SK-N-SH (cell line): ENCODE results near the gene SLC24A3. TPM values are rescaled to one million over a fixed set of nuclear protein-coding genes. Genes with fewer than 3 reads are reported as not detected.

ENCODE experiments used
- CTCF ChIA-PET: fragments of 300-600, 350-600 bp; formaldehyde crosslinking; extraction: SDS; loops from one replicate; lab custom pipeline; 2021; lab: Yijun Ruan, JAX
- POLR2A ChIA-PET: fragments of 350-600 bp; sonication (Branson Sonifier 250); formaldehyde crosslinking; extraction: SDS; loops from one replicate; lab custom pipeline; 2020; ENCODE audit warnings: antibody characterized with exemption, inconsistent platforms; lab: Yijun Ruan, JAX
- DNase-seq: peaks from one replicate; pipeline ENCODE4 v3.0.0; 2012
- H2AFZ ChIP-seq: fragments of 200-600 bp; sonication (generic); 2 replicates; pipeline ENCODE4 v1.8.1; 2016; ENCODE audit warnings: antibody characterized with exemption, mild to moderate bottlenecking, low read depth
- H3F3A ChIP-seq: fragments of 200-600 bp; sonication (generic); replicated peaks from 2 replicates; pipeline ENCODE3; 2016; ENCODE audit warnings: antibody characterized with exemption, mild to moderate bottlenecking; ENCODE audit not compliant: insufficient read depth
- H3K27ac ChIP-seq, 2 experiments: fragments of 200-500 bp in 1 of 2; fragments of 200-600 bp in 1 of 2; sonication (Bioruptor generic) in 1 of 2; sonication (generic), shearing (Covaris generic) in 1 of 2; 2 replicates each; pipeline versions ENCODE4 v1.5.1 to v1.6.1; 2014 to 2016; ENCODE audit warnings: low read depth in 2 of 2, inconsistent platforms in 1 of 2, low read length in 1 of 2, mild to moderate bottlenecking in 1 of 2, mixed read lengths in 1 of 2
- H3K27me3 ChIP-seq: fragments of 200-600 bp; sonication (generic), shearing (Covaris generic); 2 replicates; pipeline ENCODE4 v1.6.1; 2016; ENCODE audit warnings: mixed run types; ENCODE audit not compliant: insufficient read depth
- H3K36me3 ChIP-seq, 2 experiments: fragments of 200-500 bp in 1 of 2; fragments of 200-600 bp in 1 of 2; sonication (Bioruptor generic) in 1 of 2; sonication (generic) in 1 of 2; replicated peaks in 1 of 2; 2 replicates each; pipeline versions ENCODE3 to v1.5.1; 2014 to 2016; ENCODE audit warnings: low read length in 1 of 2, mild to moderate bottlenecking in 1 of 2; ENCODE audit not compliant: insufficient read depth in 2 of 2, control insufficient read depth in 1 of 2
- H3K4me1 ChIP-seq, 2 experiments: fragments of 200-500 bp in 1 of 2; fragments of 200-600 bp in 1 of 2; sonication (Bioruptor generic) in 1 of 2; sonication (generic), shearing (Covaris generic) in 1 of 2; 2 replicates each; pipeline versions ENCODE4 v1.5.1 to v1.6.1; 2014 to 2016; ENCODE audit warnings: low read depth in 1 of 2, low read length in 1 of 2, mixed run types in 1 of 2; ENCODE audit not compliant: insufficient read depth in 2 of 2, control insufficient read depth in 1 of 2
- H3K4me2 ChIP-seq: fragments of 200-600 bp; sonication (generic), shearing (Covaris generic); 2 replicates; pipeline ENCODE4 v1.6.1; 2017; ENCODE audit warnings: mixed run types
- H3K4me3 ChIP-seq, 2 experiments: fragments of 200-500 bp in 1 of 2; fragments of 200-600 bp in 1 of 2; sonication (Bioruptor generic) in 1 of 2; sonication (generic), shearing (Covaris generic) in 1 of 2; 2 replicates each; pipeline versions ENCODE4 v1.5.1 to v1.8.1; 2014 to 2016; ENCODE audit warnings: low read depth in 2 of 2, inconsistent platforms in 1 of 2, low read length in 1 of 2, mild to moderate bottlenecking in 1 of 2, mixed read lengths in 1 of 2, moderate library complexity in 1 of 2
- H3K79me2 ChIP-seq: fragments of 200-600 bp; sonication (generic); 2 replicates; pipeline ENCODE4 v1.8.1; 2017; ENCODE audit warnings: mild to moderate bottlenecking; ENCODE audit not compliant: insufficient read depth
- H3K9ac ChIP-seq: fragments of 200-600 bp; sonication (generic); 2 replicates; pipeline ENCODE4 v1.6.1; 2017; ENCODE audit warnings: mixed run types
- H3K9me2 ChIP-seq: fragments of 200-600 bp; sonication (generic); 2 replicates; pipeline ENCODE4 v1.6.1; 2017; ENCODE audit warnings: mixed run types
- H3K9me3 ChIP-seq: fragments of 200-600 bp; sonication (generic); 2 replicates; pipeline ENCODE4 v1.6.1; 2017; ENCODE audit warnings: mixed run types, mild to moderate bottlenecking, moderate library complexity
- H4K20me1 ChIP-seq: fragments of 200-600 bp; sonication (generic); 2 replicates; pipeline ENCODE4 v1.6.1; 2017; ENCODE audit warnings: mild to moderate bottlenecking, mixed run types; ENCODE audit not compliant: insufficient read depth
- CTCF ChIP-seq: fragments of 200-600 bp; sonication (generic); IDR thresholded peaks from 2 replicates; pipeline ENCODE4 v1.6.1; 2017; ENCODE audit warnings: antibody characterized with exemption, mild to moderate bottlenecking, moderate library complexity
- EP300 ChIP-seq, 2 experiments: IDR thresholded peaks; 2 replicates each; pipeline versions ENCODE4 v1.4.0 to v1.6.1; 2012; ENCODE audit warnings: borderline replicate concordance in 1 of 2, low read depth in 1 of 2, low read length in 1 of 2
- EZH2phosphoT487 ChIP-seq: fragments of 200-600 bp; sonication (generic); IDR thresholded peaks from 2 replicates; pipeline ENCODE4 v1.6.1; 2017; ENCODE audit warnings: low read depth, mixed run types, mild to moderate bottlenecking, antibody characterized with exemption, moderate library complexity, borderline replicate concordance
- FOXJ3 ChIP-seq: sonication (generic); formaldehyde crosslinking; IDR thresholded peaks from 2 replicates; pipeline ENCODE4 v1.5.1; 2020; ENCODE audit warnings: mild to moderate bottlenecking, missing genetic modification reagents
- GATA2 ChIP-seq: sonication (generic); formaldehyde crosslinking; IDR thresholded peaks from 2 replicates; pipeline ENCODE4 v1.5.0; 2020; ENCODE audit warnings: mild to moderate bottlenecking, missing genetic modification reagents
- JUND ChIP-seq: IDR thresholded peaks from 2 replicates; pipeline ENCODE4 v1.4.0; 2012
- NRF1 ChIP-seq: IDR thresholded peaks from 2 replicates; pipeline ENCODE4 v1.6.1; 2012; ENCODE audit warnings: low read depth, mild to moderate bottlenecking, low read length
- PBX3 ChIP-seq: IDR thresholded peaks from 2 replicates; pipeline ENCODE4; 2012
- POLR2AphosphoS5 ChIP-seq: IDR thresholded peaks from 2 replicates; pipeline ENCODE4 v1.6.1; 2012; ENCODE audit warnings: low read depth, low read length
- RAD21 ChIP-seq: IDR thresholded peaks from 2 replicates; pipeline ENCODE4 v1.6.1; 2012; ENCODE audit warnings: mild to moderate bottlenecking, low read length
- RXRA ChIP-seq: IDR thresholded peaks from 2 replicates; pipeline ENCODE4 v1.4.0; 2012; ENCODE audit warnings: low read depth, mild to moderate bottlenecking, borderline replicate concordance
- TCF12 ChIP-seq: IDR thresholded peaks from 2 replicates; pipeline ENCODE4 v1.4.0; 2012
- USF2 ChIP-seq: fragments of 150-350 bp; IDR thresholded peaks from 2 replicates; pipeline ENCODE4 v1.6.1; 2017; ENCODE audit warnings: antibody characterized with exemption, low read length, low read depth, borderline replicate concordance
- YY1 ChIP-seq: IDR thresholded peaks from 2 replicates; pipeline ENCODE4 v1.4.0; 2012; ENCODE audit warnings: low read depth, mild to moderate bottlenecking
- WGBS: methylation state at CpG from one replicate; pipeline ENCODE4 v1.1.6; 2017; ENCODE audit warnings: low lambda C conversion rate; 5-methylcytosine and 5-hydroxymethylcytosine counted together
- polyA plus RNA-seq, 3 experiments: library from polyadenylated mRNA; depleted of rRNA; stranded (reverse); fragments of >200 nt; gene quantifications; 2 replicates each; pipeline ENCODE4 v1.2.3, GENCODE V29; 2012
- TF ChIP-seq, protein P1 (sequence below): IDR thresholded peaks from 2 replicates; pipeline ENCODE4 v1.4.0; 2012; ENCODE audit warnings: low read depth, borderline replicate concordance
- TF ChIP-seq, protein P2 (sequence below): IDR thresholded peaks from 2 replicates; pipeline ENCODE4 v1.4.0; 2012; ENCODE audit warnings: low read depth
- TF ChIP-seq, protein P3 (sequence below): IDR thresholded peaks from 2 replicates; pipeline ENCODE4 v1.4.0; 2012; ENCODE audit warnings: low read depth, borderline replicate concordance

The SLC24A3 gene
- polyA plus RNA-seq, 1 of the 3 experiments (the other 2 are of a cell fraction): not detected

DNA sequence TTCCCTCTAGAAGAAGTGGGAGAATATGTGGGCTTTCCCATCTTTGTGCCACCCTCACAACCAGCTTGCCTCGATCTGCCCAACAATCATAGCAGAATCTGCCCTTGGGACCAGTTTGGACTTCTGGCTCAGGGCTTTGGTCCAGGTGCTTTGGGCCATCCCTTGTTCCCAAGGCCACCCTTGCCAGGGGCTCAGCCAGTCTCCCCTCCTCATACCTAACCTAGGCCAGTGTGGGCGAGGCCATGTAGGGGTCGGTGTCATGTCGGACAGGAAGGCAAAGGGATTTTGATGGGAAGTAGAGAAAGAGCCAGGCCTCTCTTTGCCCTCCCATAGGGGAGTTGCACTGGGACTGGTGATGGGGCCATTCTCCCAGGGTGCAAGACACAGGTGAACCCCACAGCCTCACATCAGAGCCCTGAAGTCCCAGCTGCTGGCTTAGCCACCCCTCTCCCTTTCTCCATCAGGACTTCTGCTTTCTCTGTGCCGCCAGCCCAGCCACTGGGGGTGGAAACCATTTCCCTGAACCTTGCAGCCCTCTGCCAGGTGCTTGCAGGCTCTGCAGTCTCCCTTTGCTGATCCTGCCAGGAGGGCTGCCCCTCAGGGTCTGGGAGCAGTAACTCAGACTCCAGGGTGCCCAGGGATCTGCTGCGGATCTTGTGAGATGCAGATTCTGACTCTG is 60.7 kb downstream of the SLC24A3 start:
- Histone ChIP-seq H3K4me1 (no peaks in the 10 kb centered on the region; a peak in 1 of 4 replicates), H3K9me3 (no peaks in the 10 kb centered on the region), H3K4me2 (no peak overlapping the region), H3K4me3 (no peak overlapping the region), H3K9ac (no peak overlapping the region), H3K27ac (no peak overlapping the region), H2AFZ (no peak overlapping the region), H3F3A (no peaks in the 10 kb centered on the region), H3K9me2 (no peaks in the 10 kb centered on the region), H3K36me3 (no peaks in the 10 kb centered on the region), H4K20me1 (no peaks in the 10 kb centered on the region), H3K27me3 (peaks cover 19% of the 10 kb centered on the region; the same call in 1 of the 2 replicates), H3K79me2 (no peaks in the 10 kb centered on the region)
- 0% methylated on average over 5 of the region's 6 CpGs for WGBS
- no peak for DNase-seq
- CTCF ChIA-PET: no interaction called here
- TF ChIP-seq NRF1: no peak
- no peak for TF ChIP-seq POLR2AphosphoS5
- no peak for TF ChIP-seq EZH2phosphoT487
- TF ChIP-seq, protein P1, sequence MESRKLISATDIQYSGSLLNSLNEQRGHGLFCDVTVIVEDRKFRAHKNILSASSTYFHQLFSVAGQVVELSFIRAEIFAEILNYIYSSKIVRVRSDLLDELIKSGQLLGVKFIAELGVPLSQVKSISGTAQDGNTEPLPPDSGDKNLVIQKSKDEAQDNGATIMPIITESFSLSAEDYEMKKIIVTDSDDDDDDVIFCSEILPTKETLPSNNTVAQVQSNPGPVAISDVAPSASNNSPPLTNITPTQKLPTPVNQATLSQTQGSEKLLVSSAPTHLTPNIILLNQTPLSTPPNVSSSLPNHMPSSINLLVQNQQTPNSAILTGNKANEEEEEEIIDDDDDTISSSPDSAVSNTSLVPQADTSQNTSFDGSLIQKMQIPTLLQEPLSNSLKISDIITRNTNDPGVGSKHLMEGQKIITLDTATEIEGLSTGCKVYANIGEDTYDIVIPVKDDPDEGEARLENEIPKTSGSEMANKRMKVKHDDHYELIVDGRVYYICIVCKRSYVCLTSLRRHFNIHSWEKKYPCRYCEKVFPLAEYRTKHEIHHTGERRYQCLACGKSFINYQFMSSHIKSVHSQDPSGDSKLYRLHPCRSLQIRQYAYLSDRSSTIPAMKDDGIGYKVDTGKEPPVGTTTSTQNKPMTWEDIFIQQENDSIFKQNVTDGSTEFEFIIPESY: no peak
- no peak for TF ChIP-seq RAD21
- TF ChIP-seq EP300 (IDR thresholded peaks at IDR 0.05; ENCODE audit: borderline replicate concordance in 1 of 2, low read depth in 1 of 2, low read length in 1 of 2): no peak
- no peak for TF ChIP-seq USF2
- TF ChIP-seq GATA2 (CRISPR knock-in tag): no peak
- TF ChIP-seq, protein P2, sequence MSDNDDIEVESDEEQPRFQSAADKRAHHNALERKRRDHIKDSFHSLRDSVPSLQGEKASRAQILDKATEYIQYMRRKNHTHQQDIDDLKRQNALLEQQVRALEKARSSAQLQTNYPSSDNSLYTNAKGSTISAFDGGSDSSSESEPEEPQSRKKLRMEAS: no peak
- TF ChIP-seq, protein P3, sequence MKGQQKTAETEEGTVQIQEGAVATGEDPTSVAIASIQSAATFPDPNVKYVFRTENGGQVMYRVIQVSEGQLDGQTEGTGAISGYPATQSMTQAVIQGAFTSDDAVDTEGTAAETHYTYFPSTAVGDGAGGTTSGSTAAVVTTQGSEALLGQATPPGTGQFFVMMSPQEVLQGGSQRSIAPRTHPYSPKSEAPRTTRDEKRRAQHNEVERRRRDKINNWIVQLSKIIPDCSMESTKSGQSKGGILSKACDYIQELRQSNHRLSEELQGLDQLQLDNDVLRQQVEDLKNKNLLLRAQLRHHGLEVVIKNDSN: no peak
- no peak for TF ChIP-seq RXRA
- POLR2A ChIA-PET: no interaction called here

GRCh38 chr20:19274001-19274400 is 61.6 kb downstream of the SLC24A3 start:
- ChIA-PET POLR2A (no interaction called here), CTCF (interaction anchor here (1.5 kb wide), 1 partner anchor 15 kb away, joined by 3 read pairs; no protein-coding TSS in a partner anchor)
- Histone ChIP-seq H3K9me2 (no peaks in the 10 kb centered on the region), H3K4me3 (no peak overlapping the region), H4K20me1 (no peaks in the 10 kb centered on the region), H2AFZ (no peak overlapping the region), H3K9me3 (no peaks in the 10 kb centered on the region), H3K9ac (no peak overlapping the region), H3K79me2 (no peaks in the 10 kb centered on the region), H3K27me3 (peaks cover 19% of the 10 kb centered on the region; the same call in 1 of the 2 replicates), H3K4me2 (no peak overlapping the region), H3K4me1 (no peaks in the 10 kb centered on the region; a peak in 1 of 4 replicates), H3K27ac (no peak overlapping the region), H3F3A (no peaks in the 10 kb centered on the region), H3K36me3 (no peaks in the 10 kb centered on the region)
- 17% methylated on average over 5 of the region's 5 CpGs for WGBS
- no peak for DNase-seq
- TF ChIP-seq, protein P1: no peak
- TF ChIP-seq USF2 (no peak), JUND (no peak), FOXJ3 (CRISPR knock-in tag) (no peak), PBX3 (no peak), CTCF (no peak), YY1 (no peak), TCF12 (no peak)
